Stimulated activated CD4-positive, alpha-beta T cell treated with anti-CD3 and anti-CD28 coated beads, Interleukin-1b, Interleukin-23, amount 100 ng/mL, for 24 hours (primary cell): ENCODE measurements around the gene MYO10.
"Not testable (repeated sequence)": the region's sequence is repeated elsewhere in the genome, so short reads cannot be mapped to it uniquely, and the experiment has no call there.

ENCODE experiments used
- DNase-seq, 4 experiments: peaks; one replicate each; pipeline ENCODE4 v3.0.0-alpha.2; 2020; ENCODE audit warnings: low read depth in 4 of 4, low spot score in 1 of 4

MYO10 gene

GRCh38 chr5:16749626-16750025, 186.5 kb downstream of the MYO10 start:
- no peak for DNase-seq

GRCh38 chr5:16744164-16744880, 191.8 kb downstream of the MYO10 start:
- DNase-seq = no peak

- DNase-seq = no peak
These were observed 193.2 kb downstream of the MYO10 start for GRCh38 chr5:16742938-16743337.

- DNase-seq = no peak
These were observed 195.2 kb downstream of the MYO10 start for GRCh38 chr5:16740811-16741392.

GRCh38 chr5:16740066-16740810, 195.8 kb downstream of the MYO10 start:
- no peak for DNase-seq

GRCh38 chr5:16738393-16738792, 197.7 kb downstream of the MYO10 start:
- DNase-seq = not testable (repeated sequence)

GRCh38 chr5:16737620-16738364, 198.3 kb downstream of the MYO10 start:
- DNase-seq = no peak

GRCh38 chr5:16737209-16737608, 198.9 kb downstream of the MYO10 start:
- DNase-seq = no peak

- DNase-seq = no peak
These were observed 199.7 kb downstream of the MYO10 start for GRCh38 chr5:16736158-16736995.

- DNase-seq = no peak
These were observed 200.7 kb downstream of the MYO10 start for GRCh38 chr5:16735101-16736060.

- no peak for DNase-seq
These were observed 202.6 kb downstream of the MYO10 start for GRCh38 chr5:16733331-16734006.

- DNase-seq = no peak
These were observed 203.7 kb downstream of the MYO10 start for GRCh38 chr5:16732356-16732755.

GRCh38 chr5:16727755-16728325, 208.2 kb downstream of the MYO10 start:
- DNase-seq = no peak

GRCh38 chr5:16726538-16726946, 209.5 kb downstream of the MYO10 start:
- no peak for DNase-seq

- DNase-seq = no peak
These were observed 210.5 kb downstream of the MYO10 start for GRCh38 chr5:16725575-16725974.

- DNase-seq = no peak
These were observed 212.3 kb downstream of the MYO10 start for GRCh38 chr5:16723821-16724220.

GRCh38 chr5:16722097-16722495, 214.0 kb downstream of the MYO10 start:
- no peak for DNase-seq
